H1 (cell line): ENCODE measurements around the gene DRGX. TPM values are rescaled to one million over a fixed set of nuclear protein-coding genes. Genes with fewer than 3 reads are reported as not detected.

Experiments used
- CTCF ChIA-PET: fragments of 300-600 bp; sonication (Branson Sonifier 250); formaldehyde crosslinking; loops from one replicate; lab custom pipeline; 2021; ENCODE audit not compliant: partially characterized antibody; lab: Charles Lee
- POLR2A ChIA-PET: fragments of 300-600 bp; sonication (Branson Sonifier 250); formaldehyde crosslinking; loops from one replicate; lab custom pipeline; 2021; ENCODE audit warnings: inconsistent platforms; ENCODE audit not compliant: partially characterized antibody; lab: Charles Lee
- DNase-seq, 2 experiments: peaks; one replicate each; pipeline versions ENCODE4 v3.0.0 to v3.0.0-alpha.2; 2010 to 2022; ENCODE audit warnings: low spot score in 2 of 2, low read depth in 1 of 2, mixed read lengths in 1 of 2
- FAIRE-seq: peaks from 2 replicates; lab custom pipeline; 2011; peaks lifted over from hg19 to GRCh38; lab: Jason Lieb, UNC
- H2AFZ ChIP-seq: 2 replicates; pipeline ENCODE4 v1.8.1; 2012; ENCODE audit warnings: low read length, inconsistent platforms
- H2AK5ac ChIP-seq: 2 replicates; pipeline ENCODE4 v1.6.1; 2013; ENCODE audit warnings: low read depth, low read length
- H2BK120ac ChIP-seq: replicated peaks from 2 replicates; pipeline ENCODE3; 2013; ENCODE audit warnings: low read depth, low read length, inconsistent platforms
- H2BK12ac ChIP-seq: 2 replicates; pipeline ENCODE4 v1.6.1; 2013; ENCODE audit warnings: low read depth, low read length
- H2BK15ac ChIP-seq: 2 replicates; pipeline ENCODE4 v1.6.1; 2013; ENCODE audit warnings: low read length
- H2BK20ac ChIP-seq: 2 replicates; pipeline ENCODE4 v1.6.1; 2013; ENCODE audit warnings: low read length
- H2BK5ac ChIP-seq: 2 replicates; pipeline ENCODE4 v1.6.1; 2013; ENCODE audit warnings: low read depth, low read length
- H3K14ac ChIP-seq: 2 replicates; pipeline ENCODE4 v1.6.1; 2013; ENCODE audit warnings: inconsistent platforms; ENCODE audit not compliant: insufficient read length
- H3K18ac ChIP-seq: 2 replicates; pipeline ENCODE4 v1.6.1; 2013; ENCODE audit warnings: low read length; ENCODE audit errors: extremely low read depth
- H3K23ac ChIP-seq: 2 replicates; pipeline ENCODE4 v1.6.1; 2013; ENCODE audit warnings: inconsistent platforms; ENCODE audit not compliant: insufficient read length
- H3K23me2 ChIP-seq: 2 replicates; pipeline ENCODE4 v1.6.1; 2013; ENCODE audit warnings: low read depth, low read length
- H3K27ac ChIP-seq: 2 replicates; pipeline ENCODE4 v1.6.1; 2011; ENCODE audit warnings: low read depth, low read length, inconsistent platforms
- H3K27me3 ChIP-seq, 4 experiments: replicated peaks in 1 of 4; 1 replicate in 1 of 4; 2 replicates in 3 of 4; pipeline versions ENCODE4 v1.6.1 to v1.8.1; 2011 to 2013; ENCODE audit warnings: low read length in 3 of 4, mild to moderate bottlenecking in 3 of 4, inconsistent platforms in 2 of 4, mixed read lengths in 2 of 4, moderate library complexity in 1 of 4; ENCODE audit not compliant: control insufficient read depth in 3 of 4, insufficient read depth in 3 of 4; ENCODE audit errors: extremely low read depth in 1 of 4
- H3K36me3 ChIP-seq, 4 experiments: 2 replicates each; pipeline versions ENCODE4 v1.6.1 to v1.8.1; 2011 to 2013; ENCODE audit warnings: mild to moderate bottlenecking in 4 of 4, low read length in 3 of 4, moderate library complexity in 2 of 4, control low read depth in 1 of 4, inconsistent platforms in 1 of 4; ENCODE audit not compliant: insufficient read depth in 4 of 4, control insufficient read depth in 2 of 4
- H3K4ac ChIP-seq: replicated peaks from 2 replicates; pipeline ENCODE3; 2013; ENCODE audit warnings: low read length, low read depth, mixed read lengths, inconsistent platforms; ENCODE audit not compliant: insufficient read length
- H3K4me1 ChIP-seq, 4 experiments: replicated peaks in 1 of 4; 1 replicate in 1 of 4; 2 replicates in 3 of 4; pipeline versions ENCODE4 v1.6.1 to v1.8.1; 2011 to 2013; ENCODE audit warnings: low read length in 3 of 4, inconsistent platforms in 2 of 4, mixed read lengths in 1 of 4; ENCODE audit not compliant: insufficient read depth in 4 of 4, control insufficient read depth in 3 of 4
- H3K4me2 ChIP-seq, 2 experiments: 2 replicates each; pipeline versions ENCODE4 v1.6.1 to v1.8.1; 2011 to 2013; ENCODE audit warnings: low read depth in 2 of 2, low read length in 2 of 2, control low read depth in 1 of 2, inconsistent platforms in 1 of 2, mild to moderate bottlenecking in 1 of 2; ENCODE audit not compliant: insufficient read depth in 1 of 2
- H3K4me3 ChIP-seq, 4 experiments: fragments of 200-600, 300-600 bp in 1 of 4; sonication (generic), shearing (Covaris generic), sonication (Bioruptor Twin) in 1 of 4; 2 replicates each; pipeline versions ENCODE4 v1.5.1 to v1.8.1; 2011 to 2016; ENCODE audit warnings: low read length in 4 of 4, low read depth in 3 of 4, control low read depth in 2 of 4, inconsistent platforms in 2 of 4, mild to moderate bottlenecking in 2 of 4, mixed read lengths in 1 of 4, moderate library complexity in 1 of 4; ENCODE audit not compliant: insufficient read depth in 2 of 4; ENCODE audit errors: extremely low read depth in 1 of 4
- H3K56ac ChIP-seq: replicated peaks from 2 replicates; pipeline ENCODE3; 2013; ENCODE audit warnings: low read depth, mild to moderate bottlenecking, mixed read lengths, low read length, inconsistent platforms; ENCODE audit not compliant: insufficient read length
- H3K79me1 ChIP-seq: 2 replicates; pipeline ENCODE4 v1.6.1; 2013; ENCODE audit warnings: low read depth, low read length, control low read depth
- H3K79me2 ChIP-seq, 2 experiments: 2 replicates each; pipeline versions ENCODE4 v1.6.1 to v1.8.1; 2012 to 2013; ENCODE audit warnings: low read length in 2 of 2, mild to moderate bottlenecking in 2 of 2, inconsistent platforms in 1 of 2; ENCODE audit not compliant: insufficient read depth in 2 of 2, control insufficient read depth in 1 of 2
- H3K9ac ChIP-seq, 4 experiments: replicated peaks in 1 of 4; 1 replicate in 1 of 4; 2 replicates in 3 of 4; pipeline versions ENCODE4 v1.6.1 to v1.8.1; 2011 to 2013; ENCODE audit warnings: low read depth in 3 of 4, low read length in 3 of 4, control low read depth in 2 of 4, mild to moderate bottlenecking in 2 of 4, moderate library complexity in 2 of 4, inconsistent platforms in 1 of 4; ENCODE audit errors: extremely low read depth in 1 of 4
- H3K9me3 ChIP-seq, 2 experiments: 2 replicates each; pipeline versions ENCODE4 v1.6.1 to v1.8.1; 2012 to 2013; ENCODE audit warnings: mild to moderate bottlenecking in 2 of 2, moderate library complexity in 2 of 2, control low read depth in 1 of 2, inconsistent platforms in 1 of 2, low read depth in 1 of 2, low read length in 1 of 2, mixed read lengths in 1 of 2; ENCODE audit not compliant: insufficient read depth in 2 of 2
- H4K20me1 ChIP-seq, 2 experiments: replicated peaks in 1 of 2; 2 replicates each; pipeline versions ENCODE3 to v1.8.1; 2011 to 2013; ENCODE audit warnings: inconsistent platforms in 2 of 2, low read length in 2 of 2, mild to moderate bottlenecking in 1 of 2; ENCODE audit not compliant: insufficient read depth in 2 of 2, control insufficient read depth in 1 of 2
- H4K5ac ChIP-seq: 2 replicates; pipeline ENCODE4 v1.6.1; 2013; ENCODE audit warnings: low read length, low read depth, mixed read lengths, inconsistent platforms; ENCODE audit not compliant: insufficient read length
- H4K8ac ChIP-seq: 2 replicates; pipeline ENCODE4 v1.8.0; 2013; ENCODE audit warnings: mild to moderate bottlenecking, moderate library complexity, low read length, inconsistent platforms; ENCODE audit not compliant: insufficient read depth; ENCODE audit errors: extremely low read depth
- H4K91ac ChIP-seq: replicated peaks from 2 replicates; pipeline ENCODE3; 2013; ENCODE audit warnings: low read length, mixed read lengths, inconsistent platforms; ENCODE audit not compliant: insufficient read length
- ASH2L ChIP-seq: fragments of 200-600, 300-600 bp; sonication (generic); IDR thresholded peaks from one replicate; pipeline ENCODE4 v1.7.1; 2017; ENCODE audit warnings: low read length
- ATF2 ChIP-seq: IDR thresholded peaks from 2 replicates; pipeline ENCODE4 v1.6.1; 2012; ENCODE audit warnings: low read length, inconsistent platforms
- BRCA1 ChIP-seq: IDR thresholded peaks from 2 replicates; pipeline ENCODE4 v1.6.1; 2012; ENCODE audit warnings: low read depth, low read length, improper control_type of control experiment
- CHD2 ChIP-seq: IDR thresholded peaks from 2 replicates; pipeline ENCODE4 v1.6.1; 2012; ENCODE audit warnings: low read length, improper control_type of control experiment
- CREB1 ChIP-seq: IDR thresholded peaks from 2 replicates; pipeline ENCODE4 v1.6.1; 2012; ENCODE audit warnings: inconsistent platforms
- E2F6 ChIP-seq: IDR thresholded peaks from 2 replicates; pipeline ENCODE4 v1.6.1; 2012; ENCODE audit warnings: inconsistent platforms
- EP300 ChIP-seq, 2 experiments: IDR thresholded peaks; 1 replicate in 1 of 2; 2 replicates in 1 of 2; pipeline ENCODE4 v1.6.1; 2011 to 2012; ENCODE audit warnings: low read depth in 2 of 2, low read length in 2 of 2, mild to moderate bottlenecking in 2 of 2, borderline replicate concordance in 1 of 2, inconsistent platforms in 1 of 2, moderate library complexity in 1 of 2
- FOSL1 ChIP-seq: IDR thresholded peaks from 2 replicates; pipeline ENCODE4 v1.6.1; 2011; ENCODE audit warnings: mild to moderate bottlenecking, low read depth, low read length, moderate library complexity; ENCODE audit not compliant: insufficient read depth
- JUN ChIP-seq: IDR thresholded peaks from 2 replicates; pipeline ENCODE4 v1.6.1; 2011; ENCODE audit warnings: low read depth, mild to moderate bottlenecking, improper control_type of control experiment, low read length
- SIN3A ChIP-seq, 2 experiments: IDR thresholded peaks in 1 of 2; conservative IDR thresholded peaks in 1 of 2; 2 replicates each; pipeline ENCODE4 v1.6.1; 2011 to 2012; ENCODE audit warnings: low read length in 2 of 2, improper control_type of control experiment in 1 of 2, low read depth in 1 of 2, mild to moderate bottlenecking in 1 of 2
- SUZ12 ChIP-seq: fragments of 200-600 bp; sonication (generic); IDR thresholded peaks from 2 replicates; pipeline ENCODE4 v1.6.1; 2012; ENCODE audit warnings: mild to moderate bottlenecking, inconsistent platforms, low read length, moderate library complexity, mixed read lengths
- TBP ChIP-seq: IDR thresholded peaks from 2 replicates; pipeline ENCODE4 v1.6.1; 2011; ENCODE audit warnings: low read depth, low read length, improper control_type of control experiment
- YY1 ChIP-seq: IDR thresholded peaks from 2 replicates; pipeline ENCODE4 v1.6.1; 2011; ENCODE audit warnings: low read depth, mild to moderate bottlenecking, low read length
- WGBS, 2 experiments: shearing (Covaris generic) in 1 of 2; methylation state at CpG; one replicate each; pipeline versions ENCODE4 v1.1.6 to v1.1.7; 2013 to 2015; ENCODE audit warnings: low lambda C conversion rate in 2 of 2, mixed read lengths in 2 of 2, inconsistent platforms in 1 of 2, low coverage in 1 of 2, missing lambda C conversion rate in 1 of 2; ENCODE audit not compliant: insufficient replicate concordance in 2 of 2, insufficient coverage in 1 of 2, insufficient read length in 1 of 2; ENCODE audit errors: extremely low coverage in 1 of 2, missing lambda C conversion rate in 1 of 2; 5-methylcytosine and 5-hydroxymethylcytosine counted together
- polyA plus RNA-seq, 7 experiments: library from polyadenylated mRNA; depleted of rRNA in 3 of 7; stranded (reverse) in 5 of 7; unstranded in 2 of 7; fragments of >200 nt in 5 of 7; fragments of 200-250 nt in 2 of 7; gene quantifications; 1 replicate in 5 of 7; 2 replicates in 1 of 7; 4 replicates in 1 of 7; pipeline versions ENCODE4 v1.2.1 to v1.2.3, GENCODE V29; 2011 to 2013; ENCODE audit warnings: missing spikeins in 2 of 7, mixed read lengths in 2 of 7
- total RNA-seq: library from RNA; stranded (reverse); fragmentation: NEBNext Ultra II Directional; extraction: Animal tissue kit (Norgen Biotek cat#: 25700); gene quantifications from 2 replicates; pipeline ENCODE4 v1.2.1, GENCODE V29; 2021

Gene DRGX
- total and polyA plus RNA-seq, 2 of the 8 experiments (the other 6 are each of a cell fraction or from before 2014, with no cell fraction given), result not detected

DNA sequence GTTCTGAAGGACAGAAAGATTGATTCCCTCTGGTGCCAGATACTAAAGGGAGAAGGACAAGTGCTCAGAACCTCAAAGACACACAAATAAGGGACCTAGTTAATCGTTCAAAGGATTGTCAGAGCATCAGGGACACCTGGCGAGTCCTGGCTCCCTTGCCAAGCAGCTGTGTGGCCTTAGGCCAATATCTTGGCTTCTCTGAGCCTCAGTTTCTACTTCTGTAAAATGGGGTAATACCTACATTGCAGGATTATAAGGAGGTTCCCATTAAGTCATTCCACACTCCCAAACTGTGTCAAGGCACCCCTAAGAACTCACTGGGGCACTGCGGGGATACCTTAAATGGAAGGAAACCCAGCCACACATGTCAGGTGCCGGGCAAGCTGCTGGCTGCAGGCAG lies 29.4 kb downstream of the DRGX start:
- DNase-seq, result no peak
- no peak for FAIRE-seq
- TF ChIP-seq EP300 (IDR thresholded peaks at IDR 0.05; ENCODE audit: borderline replicate concordance in 1 of 2, low read depth in 2 of 2, low read length in 2 of 2) (no peak), FOSL1 (no peak), YY1 (no peak), E2F6 (no peak), ASH2L (no peak), CREB1 (no peak), CHD2 (no peak), JUN (no peak), TBP (no peak), ATF2 (no peak), BRCA1 (no peak), SUZ12 (no peak), SIN3A (conservative IDR thresholded peaks at IDR 0.05 in 1 of 2, IDR thresholded peaks at IDR 0.05 in 1 of 2; ENCODE audit: low read depth in 1 of 2, low read length in 2 of 2) (no peak)

More for the DNA sequence above, 29.4 kb downstream of the DRGX start:
- no peaks in the 10 kb centered on the region for H3K23me2 ChIP-seq
- no peaks in the 10 kb centered on the region for H3K4me1 ChIP-seq
- H3K79me2 ChIP-seq, result no peaks in the 10 kb centered on the region
- H4K8ac ChIP-seq, result no peak overlapping the region
- no peak overlapping the region for H3K4ac ChIP-seq
- no peak overlapping the region for H3K18ac ChIP-seq
- no peak overlapping the region for H3K9ac ChIP-seq
- H4K20me1 ChIP-seq, result no peaks in the 10 kb centered on the region
- H2BK12ac ChIP-seq, result no peak overlapping the region
- H3K27me3 ChIP-seq, result no peaks in the 10 kb centered on the region; a peak in 1 of 7 replicates
- no peaks in the 10 kb centered on the region for H3K36me3 ChIP-seq
- H2BK20ac ChIP-seq, result no peak overlapping the region
- WGBS, 2 experiments, result 97% methylated on average over 4 of the region's 4 CpGs; no CpG with 5 or more reads in 1 of the 2 experiments
- H3K4me3 ChIP-seq, result no peak overlapping the region
- H2BK15ac ChIP-seq, result no peak overlapping the region
- H3K14ac ChIP-seq, result no peak overlapping the region
- no peak overlapping the region for H2BK120ac ChIP-seq
- no peak overlapping the region for H3K56ac ChIP-seq
- no peak overlapping the region for H2AK5ac ChIP-seq
- no peak overlapping the region for H4K5ac ChIP-seq
- H4K91ac ChIP-seq, result no peak overlapping the region
- ChIA-PET POLR2A (no interaction called here), CTCF (interaction anchor here (0.7 to 3.1 kb wide), 3 partner anchors 42 to 754 kb away, joined by 3 to 10 read pairs (median 4); no protein-coding TSS in a partner anchor)
- no peak overlapping the region for H3K27ac ChIP-seq
- no peaks in the 10 kb centered on the region for H3K79me1 ChIP-seq
- no peak overlapping the region for H2BK5ac ChIP-seq
- no peaks in the 10 kb centered on the region for H3K9me3 ChIP-seq
- no peak overlapping the region for H3K4me2 ChIP-seq
- H2AFZ ChIP-seq, result no peak overlapping the region
- no peak overlapping the region for H3K23ac ChIP-seq
